Sigmoid colon (tissue), 4 donors: ENCODE results near the gene B4GALT6.

Source experiments
- POLR2A ChIP-seq, 2 donors: fragments of 450-650 bp; IDR thresholded peaks; one replicate each; pipeline ENCODE4 v1.6.1; 2016; ENCODE audit warnings: antibody characterized with exemption in 2 of 2, mild to moderate bottlenecking in 2 of 2, moderate library complexity in 2 of 2
- POLR2AphosphoS5 ChIP-seq, 4 donors: sonication (generic); formaldehyde crosslinking; IDR thresholded peaks; one replicate each; pipeline ENCODE4 v1.6.1; 2017; ENCODE audit warnings: antibody characterized with exemption in 4 of 4
- TF ChIP-seq, protein P1 (sequence below), 4 experiments: fragments of 450-650 bp in 3 of 4; fragments of 200-600 bp in 1 of 4; IDR thresholded peaks; one replicate each; pipeline ENCODE4 v1.5.1; 2016 to 2019; ENCODE audit warnings: antibody characterized with exemption in 4 of 4, mild to moderate bottlenecking in 3 of 4, moderate library complexity in 2 of 4

DNA sequence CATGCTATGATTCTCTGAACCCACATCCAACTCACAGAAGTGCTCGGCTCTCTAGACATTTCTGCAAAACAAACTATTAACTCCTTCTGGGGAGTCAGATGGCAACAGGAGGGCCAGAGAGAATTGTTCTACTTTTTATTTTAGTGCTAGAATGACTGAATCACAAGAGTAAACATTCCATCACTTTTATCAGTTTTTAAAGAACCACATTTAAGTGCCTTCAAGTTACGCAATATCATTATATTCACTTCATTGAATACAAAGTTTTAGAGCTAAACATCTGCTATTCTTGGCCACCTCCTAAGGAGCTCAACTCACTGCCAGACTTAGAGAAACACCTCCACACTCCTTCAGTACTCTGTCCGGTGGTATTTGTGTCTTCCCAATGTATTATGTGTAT is 22.4 kb downstream of the B4GALT6 start:
- TF ChIP-seq POLR2AphosphoS5 (IDR thresholded peaks at IDR 0.05) (no peak), POLR2A (IDR thresholded peaks at IDR 0.05) (no peak)
- TF ChIP-seq, protein P1, sequence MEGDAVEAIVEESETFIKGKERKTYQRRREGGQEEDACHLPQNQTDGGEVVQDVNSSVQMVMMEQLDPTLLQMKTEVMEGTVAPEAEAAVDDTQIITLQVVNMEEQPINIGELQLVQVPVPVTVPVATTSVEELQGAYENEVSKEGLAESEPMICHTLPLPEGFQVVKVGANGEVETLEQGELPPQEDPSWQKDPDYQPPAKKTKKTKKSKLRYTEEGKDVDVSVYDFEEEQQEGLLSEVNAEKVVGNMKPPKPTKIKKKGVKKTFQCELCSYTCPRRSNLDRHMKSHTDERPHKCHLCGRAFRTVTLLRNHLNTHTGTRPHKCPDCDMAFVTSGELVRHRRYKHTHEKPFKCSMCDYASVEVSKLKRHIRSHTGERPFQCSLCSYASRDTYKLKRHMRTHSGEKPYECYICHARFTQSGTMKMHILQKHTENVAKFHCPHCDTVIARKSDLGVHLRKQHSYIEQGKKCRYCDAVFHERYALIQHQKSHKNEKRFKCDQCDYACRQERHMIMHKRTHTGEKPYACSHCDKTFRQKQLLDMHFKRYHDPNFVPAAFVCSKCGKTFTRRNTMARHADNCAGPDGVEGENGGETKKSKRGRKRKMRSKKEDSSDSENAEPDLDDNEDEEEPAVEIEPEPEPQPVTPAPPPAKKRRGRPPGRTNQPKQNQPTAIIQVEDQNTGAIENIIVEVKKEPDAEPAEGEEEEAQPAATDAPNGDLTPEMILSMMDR (IDR thresholded peaks at IDR 0.05): no peak
